ENCODE results near the gene TMEM45B.
"Not testable (repeated sequence)": the region's sequence is repeated elsewhere in the genome, so short reads cannot be mapped to it uniquely, and the experiment has no call there.

The TMEM45B gene

DNA sequence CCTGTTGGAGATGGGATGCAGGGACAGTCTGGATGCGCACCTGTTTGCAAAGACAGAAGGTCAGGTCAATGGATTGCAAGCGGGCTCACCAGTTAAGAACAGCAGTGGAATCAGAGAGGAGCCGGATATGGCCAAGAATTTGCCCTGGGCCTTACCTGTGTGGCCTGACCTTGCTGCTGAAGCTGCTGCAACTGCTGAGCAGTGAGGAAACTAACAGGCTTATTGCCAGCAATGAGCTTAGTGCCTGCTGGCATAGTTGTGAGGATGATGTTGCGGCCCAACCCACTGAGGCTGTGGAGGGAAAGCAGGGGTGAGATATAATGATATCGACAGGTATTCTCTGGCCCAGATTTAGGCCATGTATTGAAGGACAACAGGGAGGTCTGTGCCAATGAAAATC is 49.2 kb downstream of the TMEM45B start:
- no peaks in the 10 kb centered on the region for H3K27me3 ChIP-seq (ENCODE audit: control insufficient read depth in 1 of 2, insufficient read depth in 2 of 2, low read length in 2 of 2)
- peaks cover 21 to 30% of the 10 kb centered on the region in 2 donors for H3K4me1 ChIP-seq (ENCODE audit: control insufficient read depth in 1 of 2, insufficient read depth in 2 of 2, low read length in 2 of 2)
- H3K9ac ChIP-seq (ENCODE audit: low read depth in 1 of 2, low read length in 2 of 2): no peak overlapping the region
- no peaks in the 10 kb centered on the region for H3K9me3 ChIP-seq (ENCODE audit: control insufficient read depth in 1 of 2, low read length in 2 of 2)
- peaks cover 29 to 67% of the 10 kb centered on the region in 2 donors for H3K36me3 ChIP-seq (ENCODE audit: control insufficient read depth in 1 of 2, insufficient read depth in 2 of 2, low read length in 2 of 2)
- no peak overlapping the region for H3K4me3 ChIP-seq (ENCODE audit: low read depth in 1 of 2, low read length in 2 of 2)
- no peak overlapping the region for H3K27ac ChIP-seq (ENCODE audit: low read depth, low read length)

DNA sequence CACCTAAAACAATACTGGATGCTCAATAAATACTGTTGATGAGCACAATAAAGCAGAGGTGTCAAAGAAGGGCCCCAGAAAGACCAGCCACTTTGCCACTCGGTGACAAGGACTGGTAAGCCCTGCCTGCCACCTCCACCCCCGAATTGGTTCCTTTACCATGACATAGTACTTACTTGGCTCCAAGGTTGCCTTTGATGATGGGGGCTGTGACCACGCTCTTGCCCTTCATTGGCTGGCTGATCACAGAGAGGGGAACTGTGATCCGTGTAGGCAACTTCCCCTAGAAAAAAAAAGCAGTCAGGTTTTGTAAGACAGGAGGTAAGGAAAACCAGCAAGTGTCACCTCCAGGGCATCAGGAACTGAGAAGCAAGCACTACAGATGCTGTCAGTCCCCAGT is 50.1 kb downstream of the TMEM45B start:
- Histone ChIP-seq H3K4me1 (ENCODE audit: control insufficient read depth in 1 of 2, insufficient read depth in 2 of 2, low read length in 2 of 2) (peaks cover 21 to 29% of the 10 kb centered on the region in 2 donors), H3K36me3 (ENCODE audit: control insufficient read depth in 1 of 2, insufficient read depth in 2 of 2, low read length in 2 of 2) (peaks cover 29 to 65% of the 10 kb centered on the region in 2 donors), H3K27me3 (ENCODE audit: control insufficient read depth in 1 of 2, insufficient read depth in 2 of 2, low read length in 2 of 2) (no peaks in the 10 kb centered on the region), H3K9ac (ENCODE audit: low read depth in 1 of 2, low read length in 2 of 2) (no peak overlapping the region), H3K4me3 (ENCODE audit: low read depth in 1 of 2, low read length in 2 of 2) (no peak overlapping the region), H3K27ac (ENCODE audit: low read depth, low read length) (no peak overlapping the region), H3K9me3 (ENCODE audit: control insufficient read depth in 1 of 2, low read length in 2 of 2) (no peaks in the 10 kb centered on the region)

DNA sequence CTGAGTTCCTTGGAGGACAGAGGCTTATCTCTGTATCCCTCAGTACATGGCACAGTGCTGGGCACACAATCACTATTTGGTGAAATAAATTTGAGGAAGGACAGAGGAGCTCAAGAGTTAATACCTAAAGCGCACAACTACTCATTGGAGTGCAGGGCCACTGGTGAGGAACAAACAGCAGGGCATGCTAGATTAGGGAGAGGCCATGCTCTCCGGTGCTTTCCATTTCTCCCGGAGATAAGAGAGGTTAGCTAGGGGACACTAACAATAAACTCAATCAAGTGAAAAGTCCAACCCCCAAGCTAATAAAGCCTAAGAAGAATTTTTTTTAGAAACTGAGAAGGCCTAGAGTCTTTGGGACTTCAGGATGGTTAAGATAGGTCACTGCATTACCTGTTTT is 50.7 kb downstream of the TMEM45B start:
- Histone ChIP-seq H3K4me3 (ENCODE audit: low read depth in 1 of 2, low read length in 2 of 2) (no peak overlapping the region), H3K4me1 (ENCODE audit: control insufficient read depth in 1 of 2, insufficient read depth in 2 of 2, low read length in 2 of 2) (peaks cover 21 to 24% of the 10 kb centered on the region in 2 donors), H3K36me3 (ENCODE audit: control insufficient read depth in 1 of 2, insufficient read depth in 2 of 2, low read length in 2 of 2) (peaks cover 30 to 69% of the 10 kb centered on the region in 2 donors), H3K9me3 (ENCODE audit: control insufficient read depth in 1 of 2, low read length in 2 of 2) (no peaks in the 10 kb centered on the region), H3K27me3 (ENCODE audit: control insufficient read depth in 1 of 2, insufficient read depth in 2 of 2, low read length in 2 of 2) (no peaks in the 10 kb centered on the region), H3K27ac (ENCODE audit: low read depth, low read length) (no peak overlapping the region), H3K9ac (ENCODE audit: low read depth in 1 of 2, low read length in 2 of 2) (no peak overlapping the region)

DNA sequence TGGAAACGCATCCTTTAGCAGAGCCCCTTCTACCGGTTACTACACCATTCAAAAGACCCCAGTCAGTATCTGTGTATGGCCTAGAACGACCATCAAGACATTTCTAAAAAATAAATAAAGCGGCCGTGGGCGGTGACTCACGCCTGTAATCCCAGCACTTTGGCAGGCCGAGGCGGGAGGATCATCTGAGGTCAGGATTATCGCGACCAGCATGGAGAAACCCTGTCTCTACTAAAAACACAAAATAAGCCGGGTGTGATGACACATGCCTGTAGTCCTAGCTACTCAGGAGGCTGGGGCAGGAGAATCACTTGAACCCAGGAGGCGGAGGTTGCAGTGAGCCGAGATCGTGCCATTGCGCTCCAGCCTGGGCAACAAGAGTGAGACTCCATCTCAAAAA is 53.0 kb downstream of the TMEM45B start:
- not testable (repeated sequence) for H3K27ac ChIP-seq (ENCODE audit: low read depth, low read length); H3K9me3 ChIP-seq (ENCODE audit: control insufficient read depth in 1 of 2, low read length in 2 of 2); H3K27me3 ChIP-seq (ENCODE audit: control insufficient read depth in 1 of 2, insufficient read depth in 2 of 2, low read length in 2 of 2); H3K4me3 ChIP-seq (ENCODE audit: low read depth in 1 of 2, low read length in 2 of 2); H3K9ac ChIP-seq (ENCODE audit: low read depth in 1 of 2, low read length in 2 of 2)
- peaks cover 51 to 85% of the 10 kb centered on the region in 2 donors for H3K36me3 ChIP-seq (ENCODE audit: control insufficient read depth in 1 of 2, insufficient read depth in 2 of 2, low read length in 2 of 2)
- peaks cover 19 to 21% of the 10 kb centered on the region in 2 donors for H3K4me1 ChIP-seq (ENCODE audit: control insufficient read depth in 1 of 2, insufficient read depth in 2 of 2, low read length in 2 of 2)

DNA sequence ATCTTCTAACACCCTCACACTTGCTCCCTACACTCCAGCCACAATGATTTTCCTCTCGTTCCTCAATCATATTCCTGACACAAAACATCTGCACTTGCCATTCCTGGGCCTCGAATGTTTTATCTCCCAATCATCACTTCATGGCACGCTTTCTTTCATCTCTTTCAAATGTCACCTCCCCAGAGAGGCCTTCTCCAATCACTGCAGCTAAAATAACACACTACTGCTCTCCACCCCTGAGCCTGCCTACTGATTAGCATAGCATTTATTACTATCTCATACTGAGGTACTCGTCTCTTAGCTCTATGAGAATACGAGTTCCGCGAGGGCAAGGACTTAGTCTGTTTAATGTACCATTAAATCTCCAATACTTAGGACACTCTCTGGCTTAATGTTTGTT is 56.3 kb downstream of the TMEM45B start:
- H3K27ac ChIP-seq (ENCODE audit: low read depth, low read length): no peak overlapping the region
- H3K36me3 ChIP-seq (ENCODE audit: control insufficient read depth in 1 of 2, insufficient read depth in 2 of 2, low read length in 2 of 2): peaks cover 62 to 89% of the 10 kb centered on the region in 2 donors
- H3K27me3 ChIP-seq (ENCODE audit: control insufficient read depth in 1 of 2, insufficient read depth in 2 of 2, low read length in 2 of 2): no peaks in the 10 kb centered on the region
- H3K4me3 ChIP-seq (ENCODE audit: low read depth in 1 of 2, low read length in 2 of 2): no peak overlapping the region
- no peak overlapping the region for H3K9ac ChIP-seq (ENCODE audit: low read depth in 1 of 2, low read length in 2 of 2)
- peaks cover under 1 to 1% of the 10 kb centered on the region in 2 donors for H3K4me1 ChIP-seq (ENCODE audit: control insufficient read depth in 1 of 2, insufficient read depth in 2 of 2, low read length in 2 of 2)
- no peaks in the 10 kb centered on the region for H3K9me3 ChIP-seq (ENCODE audit: control insufficient read depth in 1 of 2, low read length in 2 of 2)

DNA sequence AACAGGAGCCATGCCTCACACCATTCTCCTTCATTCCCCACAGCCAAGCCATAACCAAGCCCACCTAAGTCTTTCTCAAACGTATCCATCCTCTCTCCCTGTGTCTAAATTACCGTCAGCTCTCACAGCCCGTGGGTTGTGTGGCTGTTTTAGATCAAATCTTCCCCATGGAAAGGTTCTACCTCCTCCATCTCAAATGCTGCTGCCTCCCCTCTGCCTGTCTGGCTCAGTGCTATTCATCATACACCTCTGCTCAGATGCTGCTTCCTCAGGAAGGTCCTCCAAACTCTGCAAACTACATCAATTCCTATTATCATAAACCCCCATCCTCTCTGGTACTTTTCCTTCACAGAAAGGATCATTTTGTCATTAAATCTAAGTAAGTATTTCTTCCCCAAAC is 64.7 kb downstream of the TMEM45B start:
- Histone ChIP-seq H3K4me1 (ENCODE audit: control insufficient read depth in 1 of 2, insufficient read depth in 2 of 2, low read length in 2 of 2) (no peaks in the 10 kb centered on the region), H3K36me3 (ENCODE audit: control insufficient read depth in 1 of 2, insufficient read depth in 2 of 2, low read length in 2 of 2) (peaks cover 68 to 100% of the 10 kb centered on the region in 2 donors), H3K9ac (ENCODE audit: low read depth in 1 of 2, low read length in 2 of 2) (no peak overlapping the region), H3K9me3 (ENCODE audit: control insufficient read depth in 1 of 2, low read length in 2 of 2) (no peaks in the 10 kb centered on the region), H3K27ac (ENCODE audit: low read depth, low read length) (no peak overlapping the region), H3K27me3 (ENCODE audit: control insufficient read depth in 1 of 2, insufficient read depth in 2 of 2, low read length in 2 of 2) (no peaks in the 10 kb centered on the region), H3K4me3 (ENCODE audit: low read depth in 1 of 2, low read length in 2 of 2) (no peak overlapping the region)

DNA sequence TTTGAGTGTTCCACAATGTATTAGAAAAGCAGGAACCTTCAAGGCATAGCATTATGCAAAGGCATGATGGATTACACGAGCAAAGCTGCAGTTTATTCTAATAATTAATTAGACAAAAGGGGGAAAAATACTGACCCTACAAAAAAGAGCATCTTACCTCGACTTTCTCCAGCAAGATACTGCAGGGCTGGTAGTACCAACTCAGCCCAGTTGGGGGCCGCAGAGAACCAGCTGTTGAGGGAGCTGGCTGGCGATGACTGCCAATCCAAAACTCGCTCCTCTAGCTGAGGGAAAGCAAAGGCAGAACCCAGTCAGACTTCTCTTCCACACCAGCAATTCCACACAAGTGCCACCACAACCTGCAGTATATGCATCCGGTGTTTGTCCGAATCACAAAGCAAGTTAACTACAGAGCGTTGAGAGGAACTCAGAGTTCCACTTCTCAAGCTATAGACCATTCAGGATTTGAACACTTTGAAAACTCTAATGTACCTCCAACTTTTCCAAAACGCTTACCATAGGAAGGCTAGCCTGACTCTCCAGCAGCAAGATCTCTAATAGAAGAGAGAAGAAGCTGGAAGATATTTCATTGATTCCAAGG is 66.0 kb downstream of the TMEM45B start:
- Histone ChIP-seq H3K4me1 (ENCODE audit: control insufficient read depth in 1 of 2, insufficient read depth in 2 of 2, low read length in 2 of 2) (no peaks in the 10 kb centered on the region), H3K27me3 (ENCODE audit: control insufficient read depth in 1 of 2, insufficient read depth in 2 of 2, low read length in 2 of 2) (no peaks in the 10 kb centered on the region), H3K27ac (ENCODE audit: low read depth, low read length) (no peak overlapping the region), H3K9ac (ENCODE audit: low read depth in 1 of 2, low read length in 2 of 2) (no peak overlapping the region), H3K9me3 (ENCODE audit: control insufficient read depth in 1 of 2, low read length in 2 of 2) (no peaks in the 10 kb centered on the region), H3K36me3 (ENCODE audit: control insufficient read depth in 1 of 2, insufficient read depth in 2 of 2, low read length in 2 of 2) (peaks cover 73 to 100% of the 10 kb centered on the region in 2 donors), H3K4me3 (ENCODE audit: low read depth in 1 of 2, low read length in 2 of 2) (no peak overlapping the region)

DNA sequence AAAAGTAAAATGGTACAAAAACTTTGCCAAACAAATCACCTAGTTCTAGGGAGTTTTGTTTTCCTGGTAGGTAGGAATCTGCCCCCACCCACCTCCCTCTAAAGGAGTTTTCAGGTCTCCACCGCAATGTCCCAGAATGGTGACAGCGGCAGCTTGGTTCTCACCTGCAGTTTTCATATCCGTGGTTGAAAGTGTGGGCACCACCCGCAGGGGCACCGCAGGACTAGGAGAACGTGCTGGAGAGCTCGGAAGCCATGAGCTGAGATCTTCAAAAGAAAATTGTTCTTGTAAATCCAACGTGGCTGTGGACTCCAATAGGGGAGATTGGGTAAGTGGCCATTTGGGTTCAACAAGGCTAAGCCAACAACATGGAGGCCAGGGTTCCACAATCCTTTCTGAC is 68.9 kb downstream of the TMEM45B start:
- H3K4me1 ChIP-seq (ENCODE audit: control insufficient read depth in 1 of 2, insufficient read depth in 2 of 2, low read length in 2 of 2): no peaks in the 10 kb centered on the region
- no peak overlapping the region for H3K4me3 ChIP-seq (ENCODE audit: low read depth in 1 of 2, low read length in 2 of 2)
- no peak overlapping the region for H3K27ac ChIP-seq (ENCODE audit: low read depth, low read length)
- H3K36me3 ChIP-seq (ENCODE audit: control insufficient read depth in 1 of 2, insufficient read depth in 2 of 2, low read length in 2 of 2): peaks cover 52 to 98% of the 10 kb centered on the region in 2 donors
- no peaks in the 10 kb centered on the region for H3K9me3 ChIP-seq (ENCODE audit: control insufficient read depth in 1 of 2, low read length in 2 of 2)
- no peak overlapping the region for H3K9ac ChIP-seq (ENCODE audit: low read depth in 1 of 2, low read length in 2 of 2)
- no peaks in the 10 kb centered on the region for H3K27me3 ChIP-seq (ENCODE audit: control insufficient read depth in 1 of 2, insufficient read depth in 2 of 2, low read length in 2 of 2)

DNA sequence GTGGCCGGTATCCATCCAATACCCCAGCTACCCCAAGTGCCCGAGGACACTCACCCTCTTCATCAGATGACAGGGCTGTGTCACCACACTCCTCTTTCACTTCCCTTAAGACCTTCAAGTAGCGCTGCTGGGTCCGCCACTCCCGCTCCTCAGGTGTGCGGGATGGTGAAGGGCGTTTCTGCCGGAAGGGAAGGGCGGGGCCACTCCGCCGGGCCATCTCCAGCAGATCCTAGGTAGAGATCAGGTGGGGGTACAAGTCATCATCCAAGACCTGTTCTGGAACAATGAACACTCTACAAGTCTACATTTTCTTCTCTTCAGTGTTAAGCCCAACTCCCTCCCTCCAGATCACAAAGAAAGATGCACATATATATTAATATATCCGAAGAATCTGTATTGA is 69.7 kb downstream of the TMEM45B start:
- no peak overlapping the region for H3K4me3 ChIP-seq (ENCODE audit: low read depth in 1 of 2, low read length in 2 of 2)
- H3K27ac ChIP-seq (ENCODE audit: low read depth, low read length): no peak overlapping the region

DNA sequence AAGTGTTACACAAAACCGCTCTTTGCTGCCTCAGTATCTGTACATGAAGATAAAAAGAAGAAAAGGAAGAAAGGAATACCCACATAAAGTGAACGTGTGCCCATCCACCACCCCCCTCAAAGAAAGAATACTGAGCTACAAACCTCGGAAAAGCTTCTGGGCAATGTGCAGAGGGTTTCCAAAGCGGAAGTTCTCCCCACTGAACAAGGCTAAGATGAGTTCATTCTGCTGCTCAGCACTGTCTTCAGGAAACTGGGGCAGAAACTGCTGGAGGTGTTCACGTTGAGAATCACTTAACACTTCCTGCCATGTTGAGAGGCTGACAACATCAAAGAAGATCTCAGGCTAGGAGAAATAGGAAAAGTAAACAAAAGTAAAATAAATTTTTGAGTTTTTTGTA is 72.8 kb downstream of the TMEM45B start:
- Histone ChIP-seq H3K9ac (ENCODE audit: low read depth in 1 of 2, low read length in 2 of 2) (no peak overlapping the region), H3K27me3 (ENCODE audit: control insufficient read depth in 1 of 2, insufficient read depth in 2 of 2, low read length in 2 of 2) (no peaks in the 10 kb centered on the region), H3K9me3 (ENCODE audit: control insufficient read depth in 1 of 2, low read length in 2 of 2) (no peaks in the 10 kb centered on the region), H3K36me3 (ENCODE audit: control insufficient read depth in 1 of 2, insufficient read depth in 2 of 2, low read length in 2 of 2) (peaks cover 44 to 93% of the 10 kb centered on the region in 2 donors), H3K4me3 (ENCODE audit: low read depth in 1 of 2, low read length in 2 of 2) (no peak overlapping the region), H3K4me1 (ENCODE audit: control insufficient read depth in 1 of 2, insufficient read depth in 2 of 2, low read length in 2 of 2) (peaks cover 0 to under 1% of the 10 kb centered on the region in 2 donors), H3K27ac (ENCODE audit: low read depth, low read length) (no peak overlapping the region)

More for the DNA sequence above, 69.7 kb downstream of the TMEM45B start:
- no peak overlapping the region for H3K9ac ChIP-seq (ENCODE audit: low read depth in 1 of 2, low read length in 2 of 2)
- no peaks in the 10 kb centered on the region for H3K27me3 ChIP-seq (ENCODE audit: control insufficient read depth in 1 of 2, insufficient read depth in 2 of 2, low read length in 2 of 2)
- no peaks in the 10 kb centered on the region for H3K9me3 ChIP-seq (ENCODE audit: control insufficient read depth in 1 of 2, low read length in 2 of 2)
- no peaks in the 10 kb centered on the region for H3K4me1 ChIP-seq (ENCODE audit: control insufficient read depth in 1 of 2, insufficient read depth in 2 of 2, low read length in 2 of 2)
- peaks cover 52 to 98% of the 10 kb centered on the region in 2 donors for H3K36me3 ChIP-seq (ENCODE audit: control insufficient read depth in 1 of 2, insufficient read depth in 2 of 2, low read length in 2 of 2)

Data from duodenal mucosa (tissue), 2 donors.